Transverse colon (tissue), 3 donors: ENCODE results near the gene BLID.

Experiments
- POLR2A ChIP-seq: fragments of 450-650 bp; IDR thresholded peaks from one replicate; pipeline ENCODE4 v1.6.1; 2016; ENCODE audit warnings: antibody characterized with exemption, mild to moderate bottlenecking, moderate library complexity
- TF ChIP-seq, protein P1 (sequence below), 5 experiments: fragments of 200-600 bp in 3 of 5; fragments of 450-650 bp in 2 of 5; sonication (generic) in 3 of 5; IDR thresholded peaks; 1 replicate in 2 of 5; 2 replicates in 3 of 5; pipeline ENCODE4 v1.5.1; 2016 to 2017; ENCODE audit warnings: antibody characterized with exemption in 5 of 5, inconsistent platforms in 3 of 5, mild to moderate bottlenecking in 2 of 5, moderate library complexity in 1 of 5

GRCh38 chr11:122091835-122092234 lies 24.2 kb downstream of the BLID start:
- TF ChIP-seq, protein P1, sequence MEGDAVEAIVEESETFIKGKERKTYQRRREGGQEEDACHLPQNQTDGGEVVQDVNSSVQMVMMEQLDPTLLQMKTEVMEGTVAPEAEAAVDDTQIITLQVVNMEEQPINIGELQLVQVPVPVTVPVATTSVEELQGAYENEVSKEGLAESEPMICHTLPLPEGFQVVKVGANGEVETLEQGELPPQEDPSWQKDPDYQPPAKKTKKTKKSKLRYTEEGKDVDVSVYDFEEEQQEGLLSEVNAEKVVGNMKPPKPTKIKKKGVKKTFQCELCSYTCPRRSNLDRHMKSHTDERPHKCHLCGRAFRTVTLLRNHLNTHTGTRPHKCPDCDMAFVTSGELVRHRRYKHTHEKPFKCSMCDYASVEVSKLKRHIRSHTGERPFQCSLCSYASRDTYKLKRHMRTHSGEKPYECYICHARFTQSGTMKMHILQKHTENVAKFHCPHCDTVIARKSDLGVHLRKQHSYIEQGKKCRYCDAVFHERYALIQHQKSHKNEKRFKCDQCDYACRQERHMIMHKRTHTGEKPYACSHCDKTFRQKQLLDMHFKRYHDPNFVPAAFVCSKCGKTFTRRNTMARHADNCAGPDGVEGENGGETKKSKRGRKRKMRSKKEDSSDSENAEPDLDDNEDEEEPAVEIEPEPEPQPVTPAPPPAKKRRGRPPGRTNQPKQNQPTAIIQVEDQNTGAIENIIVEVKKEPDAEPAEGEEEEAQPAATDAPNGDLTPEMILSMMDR (IDR thresholded peaks at IDR 0.05) = no peak
- no peak for TF ChIP-seq POLR2A
